22Rv1 (cell line): ENCODE measurements around the gene MANSC1.
"Not testable (repeated sequence)": the region's sequence is repeated elsewhere in the genome, so short reads cannot be mapped to it uniquely, and the experiment has no call there.

Experiments used
- ZFX ChIP-seq: fragments of 450-650 bp; IDR thresholded peaks from 2 replicates; pipeline ENCODE4 v1.6.1; 2017; ENCODE audit warnings: antibody characterized with exemption, borderline replicate concordance
- TF ChIP-seq, protein P1 (sequence below): fragments of 450-650 bp; IDR thresholded peaks from 2 replicates; pipeline ENCODE4 v1.5.1; 2017; ENCODE audit warnings: mild to moderate bottlenecking

- TF ChIP-seq, protein P1, sequence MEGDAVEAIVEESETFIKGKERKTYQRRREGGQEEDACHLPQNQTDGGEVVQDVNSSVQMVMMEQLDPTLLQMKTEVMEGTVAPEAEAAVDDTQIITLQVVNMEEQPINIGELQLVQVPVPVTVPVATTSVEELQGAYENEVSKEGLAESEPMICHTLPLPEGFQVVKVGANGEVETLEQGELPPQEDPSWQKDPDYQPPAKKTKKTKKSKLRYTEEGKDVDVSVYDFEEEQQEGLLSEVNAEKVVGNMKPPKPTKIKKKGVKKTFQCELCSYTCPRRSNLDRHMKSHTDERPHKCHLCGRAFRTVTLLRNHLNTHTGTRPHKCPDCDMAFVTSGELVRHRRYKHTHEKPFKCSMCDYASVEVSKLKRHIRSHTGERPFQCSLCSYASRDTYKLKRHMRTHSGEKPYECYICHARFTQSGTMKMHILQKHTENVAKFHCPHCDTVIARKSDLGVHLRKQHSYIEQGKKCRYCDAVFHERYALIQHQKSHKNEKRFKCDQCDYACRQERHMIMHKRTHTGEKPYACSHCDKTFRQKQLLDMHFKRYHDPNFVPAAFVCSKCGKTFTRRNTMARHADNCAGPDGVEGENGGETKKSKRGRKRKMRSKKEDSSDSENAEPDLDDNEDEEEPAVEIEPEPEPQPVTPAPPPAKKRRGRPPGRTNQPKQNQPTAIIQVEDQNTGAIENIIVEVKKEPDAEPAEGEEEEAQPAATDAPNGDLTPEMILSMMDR = not testable (repeated sequence)
- not testable (repeated sequence) for TF ChIP-seq ZFX
Measured at GRCh38 chr12:12351468-12352185, 1.6 kb upstream of the MANSC1 start.
